ENCODE measurements around the gene CLIC5.

CLIC5 gene

DNA sequence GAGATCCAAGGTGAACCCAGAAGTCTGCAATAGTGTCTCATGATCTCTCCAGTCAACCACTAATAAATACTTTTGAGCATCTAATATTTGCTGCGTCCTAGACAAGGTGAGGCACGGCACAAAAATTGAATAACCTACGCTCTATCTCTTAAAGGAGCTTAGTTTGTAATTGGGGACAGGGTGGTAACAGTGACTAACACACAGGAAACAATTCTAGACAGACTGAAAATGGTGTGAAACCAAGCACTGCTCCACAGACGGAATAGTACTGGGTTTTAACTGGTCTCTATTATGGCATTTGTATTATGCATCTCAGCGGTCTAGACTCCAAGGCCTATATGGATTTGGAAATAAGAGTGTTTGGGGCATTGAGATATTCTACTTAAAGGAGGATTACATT is 120.1 kb downstream of the CLIC5 start:
- no peak for DNase-seq (ENCODE audit: low read depth in 2 of 2)

DNA sequence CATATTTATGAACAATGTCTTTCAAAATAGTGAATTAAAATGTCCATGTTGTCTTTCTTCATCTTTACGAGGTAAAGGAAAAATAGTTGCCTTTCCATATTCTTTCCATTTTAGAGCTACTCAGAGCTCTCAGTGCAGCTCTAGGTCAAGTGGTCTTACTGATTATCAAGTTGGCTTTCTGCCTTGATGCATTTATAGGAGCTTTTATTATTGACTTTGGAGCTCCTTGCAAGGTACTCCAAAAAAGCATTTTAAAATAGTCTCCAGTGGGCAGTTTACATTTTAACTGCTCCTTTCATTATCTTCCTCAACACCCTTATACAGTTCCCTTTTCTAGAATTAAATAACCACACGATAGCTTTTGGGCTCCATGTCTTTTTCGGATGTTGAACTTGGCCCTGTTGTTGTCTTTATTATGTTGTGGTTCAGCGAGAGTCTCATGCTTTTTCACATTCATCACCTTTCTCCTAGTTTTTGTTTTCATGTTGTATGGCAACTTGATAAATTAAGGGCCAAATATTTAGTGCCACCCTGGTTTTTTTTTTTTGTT is 122.9 kb downstream of the CLIC5 start:
- DNase-seq (ENCODE audit: low read depth in 2 of 2) = no peak

GRCh38 chr6:45892196-45892595 is 123.5 kb downstream of the CLIC5 start:
- DNase-seq (ENCODE audit: low read depth in 2 of 2) = no peak

DNA sequence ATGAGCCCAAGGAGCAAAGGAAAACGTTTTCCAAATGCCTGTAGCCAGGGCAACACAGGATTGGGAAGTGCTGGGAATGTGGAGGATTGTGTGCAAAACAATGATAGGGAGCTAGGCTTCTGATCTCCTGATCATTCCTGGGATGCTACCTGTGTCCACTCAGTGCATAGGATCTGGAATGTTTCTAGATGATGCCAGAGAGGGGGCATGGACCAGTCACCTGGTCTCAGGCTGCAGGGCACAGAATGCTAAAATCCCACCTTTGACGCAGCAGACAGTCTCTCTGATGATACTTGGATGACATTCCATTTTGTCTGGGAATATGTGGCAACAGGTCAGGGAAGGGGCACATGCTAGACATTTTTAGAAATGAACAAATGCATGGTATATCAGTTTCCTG is 128.9 kb downstream of the CLIC5 start:
- DNase-seq (ENCODE audit: low read depth in 2 of 2) = no peak

DNA sequence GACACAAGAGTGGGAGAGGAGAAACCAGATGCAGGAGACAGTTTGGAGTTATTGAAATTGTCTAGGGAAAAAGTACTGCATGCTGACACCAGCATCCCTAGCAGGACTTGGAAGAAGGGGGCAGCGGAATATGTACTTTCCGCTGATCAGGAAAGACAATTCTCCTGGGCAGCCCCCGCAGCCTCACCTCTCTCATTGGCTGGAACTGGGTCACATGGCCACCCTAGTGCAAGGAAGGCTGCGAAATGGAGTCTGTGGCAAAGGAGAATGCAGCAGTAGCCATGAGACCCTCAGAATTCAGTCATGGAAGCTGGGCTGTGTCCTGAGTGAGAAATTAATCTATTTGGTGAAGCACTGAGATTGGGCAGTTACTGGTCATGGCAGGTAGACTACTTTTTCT is 131.3 kb downstream of the CLIC5 start:
- DNase-seq (ENCODE audit: low read depth in 2 of 2) = no peak

DNA sequence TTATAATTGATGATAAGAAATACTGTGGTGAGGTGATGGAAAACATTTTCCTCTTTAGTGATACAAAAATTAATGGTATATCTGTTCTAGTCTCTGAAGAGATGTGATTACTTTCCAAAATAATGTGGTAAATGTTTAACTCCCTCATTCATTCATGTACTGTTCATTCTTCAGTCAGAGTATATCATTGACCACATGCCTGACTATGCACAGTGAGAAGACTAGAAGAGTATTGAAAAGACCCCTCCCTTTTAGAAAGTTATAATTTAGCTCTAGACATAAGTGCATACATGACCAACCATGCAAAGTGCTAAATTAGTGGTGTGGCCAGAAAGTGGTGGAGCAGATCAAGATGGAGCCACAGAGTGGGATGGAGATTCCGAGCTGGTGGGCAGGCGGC is 133.0 kb downstream of the CLIC5 start:
- no peak for DNase-seq (ENCODE audit: low read depth in 2 of 2)

DNA sequence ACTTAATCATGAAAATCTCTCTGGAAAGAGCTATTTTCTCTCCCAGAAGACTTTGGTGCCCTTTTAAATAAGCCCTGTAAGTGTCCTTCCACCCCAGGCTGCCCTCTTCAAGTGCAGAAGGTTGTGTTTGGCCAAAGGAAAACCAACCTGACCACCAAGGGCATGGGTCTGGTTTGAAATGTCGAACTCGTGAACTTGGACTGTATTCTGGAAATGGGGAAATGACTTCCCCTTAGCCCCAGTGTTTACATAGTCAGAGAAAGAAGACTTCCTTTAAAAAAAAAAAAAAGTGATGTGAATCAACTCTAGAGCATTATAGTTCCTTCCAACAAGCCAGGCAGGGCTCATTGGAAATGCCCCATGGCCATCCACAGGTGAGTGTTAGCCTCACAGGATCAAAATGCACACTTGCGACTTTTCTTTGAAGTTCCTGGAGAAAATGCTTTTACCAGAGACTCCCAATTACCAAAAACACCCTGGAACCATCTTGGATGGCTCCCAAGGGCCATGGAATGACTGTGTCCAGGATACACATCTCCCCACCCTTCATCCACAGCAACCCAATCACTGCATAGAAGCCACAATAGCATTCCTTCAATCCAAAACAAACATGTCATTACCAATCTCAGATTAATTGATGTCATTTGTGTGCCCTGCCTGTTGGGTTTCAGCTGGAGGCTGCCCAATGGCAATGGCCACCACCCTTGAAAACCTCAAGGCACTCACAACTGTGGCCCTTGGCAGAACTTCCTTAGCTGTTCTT is 133.8 kb downstream of the CLIC5 start:
- DNase-seq (ENCODE audit: low read depth in 2 of 2) = no peak

- DNase-seq (ENCODE audit: low read depth in 2 of 2) = no peak
These were observed 135.0 kb downstream of the CLIC5 start for GRCh38 chr6:45880676-45881075.

GRCh38 chr6:45880159-45880558 is 135.5 kb downstream of the CLIC5 start:
- DNase-seq (ENCODE audit: low read depth in 2 of 2) = no peak

DNA sequence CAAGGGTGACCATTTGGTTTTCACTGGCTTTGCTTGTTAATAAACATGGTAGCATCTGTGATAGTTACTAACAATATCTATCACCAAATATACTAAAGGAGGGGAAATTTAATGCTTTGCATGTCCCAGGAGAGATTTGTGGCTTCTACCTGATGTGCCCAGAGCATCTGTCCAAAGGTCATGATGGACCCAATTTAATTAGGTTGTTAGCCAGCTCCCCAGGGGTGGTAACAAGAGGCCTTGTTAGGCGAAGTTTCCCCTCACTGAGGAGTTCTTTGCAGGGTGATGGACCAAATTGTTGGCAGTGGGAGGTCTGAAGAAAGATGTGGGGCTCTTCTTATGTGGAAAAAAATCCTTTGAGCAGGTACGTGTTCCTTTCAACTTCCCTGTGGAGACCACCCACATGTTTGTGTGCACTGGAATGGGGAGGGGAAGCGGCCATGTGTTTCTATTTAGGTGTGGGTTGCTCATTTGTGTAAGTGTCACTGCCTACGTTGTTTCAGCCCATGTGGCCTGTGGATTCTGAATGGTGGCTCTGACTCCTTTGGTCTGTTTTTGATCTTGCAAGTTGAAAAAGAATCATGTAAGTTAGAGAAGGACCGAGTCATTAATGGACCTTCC is 137.6 kb downstream of the CLIC5 start:
- no peak for DNase-seq (ENCODE audit: low read depth in 2 of 2)

GRCh38 chr6:45872827-45873365 is 142.8 kb downstream of the CLIC5 start:
- no peak for DNase-seq (ENCODE audit: low read depth in 2 of 2)

DNA sequence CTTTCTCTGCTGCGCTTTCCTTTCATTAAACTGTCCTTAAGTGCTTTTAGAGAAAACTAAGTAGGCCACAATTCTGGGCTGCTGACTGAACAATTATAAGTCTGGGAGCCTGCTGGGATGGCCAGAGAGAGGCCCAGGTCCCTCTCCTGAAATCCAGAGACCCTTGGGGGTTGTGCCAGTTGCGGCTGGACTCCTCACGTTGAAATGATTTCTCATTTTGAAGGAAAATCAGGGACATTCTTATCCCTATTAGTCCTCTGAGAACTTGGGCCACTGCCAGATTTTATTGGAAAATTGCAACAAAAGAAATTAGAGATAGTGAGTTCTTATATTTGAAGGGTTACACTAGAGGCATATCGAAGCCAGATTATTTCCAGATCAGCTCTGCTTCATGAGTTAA is 145.1 kb downstream of the CLIC5 start:
- no peak for DNase-seq (ENCODE audit: low read depth in 2 of 2)

DNA sequence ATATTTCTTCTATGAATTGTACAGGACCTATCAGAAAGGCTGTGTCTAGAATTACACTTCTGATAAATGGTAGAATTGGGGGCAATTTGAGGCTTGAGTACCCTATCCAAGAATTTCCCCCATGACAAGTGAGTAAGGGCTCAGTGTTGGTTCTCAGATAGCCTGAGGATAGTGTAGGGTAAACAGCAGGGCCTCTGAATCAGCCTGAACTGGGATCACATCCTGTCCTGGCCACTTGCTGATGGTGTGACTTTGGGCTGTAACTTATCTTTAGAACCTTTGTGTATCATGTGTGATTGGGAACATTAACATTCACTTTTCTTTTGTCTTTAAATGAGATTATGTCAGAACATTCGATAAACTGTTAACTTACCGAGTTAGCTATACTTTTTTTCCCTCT is 151.0 kb downstream of the CLIC5 start:
- DNase-seq (ENCODE audit: low read depth in 2 of 2) = no peak

DNA sequence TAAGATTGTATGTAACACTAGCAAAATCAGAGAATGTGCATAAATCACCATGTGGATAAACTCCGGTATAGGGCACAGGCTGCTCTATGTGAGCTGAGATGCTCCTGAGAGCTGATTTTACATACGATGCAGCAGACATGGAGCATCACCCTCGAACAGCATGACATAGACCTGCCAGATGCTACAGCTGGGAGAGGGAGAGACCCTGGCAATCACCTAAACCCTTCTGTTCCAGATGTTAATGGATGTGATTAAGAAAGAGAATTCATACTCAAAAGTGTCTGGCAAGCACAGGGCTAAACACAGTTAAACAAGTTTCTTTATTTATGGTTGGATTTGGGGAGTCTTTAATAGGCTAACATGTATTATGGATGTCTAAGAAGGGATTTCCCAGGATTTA is 157.0 kb downstream of the CLIC5 start:
- no peak for DNase-seq (ENCODE audit: low read depth in 2 of 2)

GRCh38 chr6:45857827-45858226 is 157.8 kb downstream of the CLIC5 start:
- DNase-seq (ENCODE audit: low read depth in 2 of 2) = no peak

- no peak for DNase-seq (ENCODE audit: low read depth in 2 of 2)
These were observed 159.8 kb downstream of the CLIC5 start for GRCh38 chr6:45855642-45856394.

- no peak for DNase-seq (ENCODE audit: low read depth in 2 of 2)
These were observed 161.4 kb downstream of the CLIC5 start for GRCh38 chr6:45854149-45854742.

GRCh38 chr6:45851034-45851400 is 164.6 kb downstream of the CLIC5 start:
- no peak for DNase-seq (ENCODE audit: low read depth in 2 of 2)

DNA sequence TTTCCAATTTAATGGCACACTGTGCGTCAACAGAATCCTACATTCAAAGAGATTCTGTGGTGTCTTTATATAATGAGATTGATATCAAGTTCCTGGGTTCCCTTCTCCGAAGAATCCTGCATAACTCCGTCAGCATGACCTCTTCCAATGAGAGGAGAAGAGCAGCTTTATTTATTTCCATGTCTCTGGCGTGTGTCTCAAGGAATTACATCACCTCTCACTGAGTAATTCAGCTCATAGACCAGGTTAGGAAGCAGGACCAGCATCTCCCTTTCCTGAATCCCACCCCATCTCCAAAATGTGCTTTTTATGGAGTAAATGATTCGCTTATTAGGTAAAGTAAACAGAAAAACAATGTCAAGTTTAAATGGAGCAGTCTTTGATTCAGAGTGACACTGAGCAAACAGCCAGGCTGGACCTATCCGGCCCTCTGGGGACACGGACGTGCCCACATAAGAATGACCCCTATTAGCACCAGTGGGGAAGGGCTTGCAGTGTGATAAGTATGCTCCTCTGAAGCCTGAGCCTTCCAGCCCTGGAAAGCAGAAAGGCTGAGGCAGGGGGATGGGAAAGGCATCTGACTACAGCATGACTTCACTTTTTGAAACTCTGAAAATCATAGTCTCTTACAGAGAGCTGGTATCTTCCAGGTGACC is 165.2 kb downstream of the CLIC5 start:
- DNase-seq (ENCODE audit: low read depth in 2 of 2) = no peak

GRCh38 chr6:45845567-45845966 is 170.1 kb downstream of the CLIC5 start:
- no peak for DNase-seq (ENCODE audit: low read depth in 2 of 2)

DNA sequence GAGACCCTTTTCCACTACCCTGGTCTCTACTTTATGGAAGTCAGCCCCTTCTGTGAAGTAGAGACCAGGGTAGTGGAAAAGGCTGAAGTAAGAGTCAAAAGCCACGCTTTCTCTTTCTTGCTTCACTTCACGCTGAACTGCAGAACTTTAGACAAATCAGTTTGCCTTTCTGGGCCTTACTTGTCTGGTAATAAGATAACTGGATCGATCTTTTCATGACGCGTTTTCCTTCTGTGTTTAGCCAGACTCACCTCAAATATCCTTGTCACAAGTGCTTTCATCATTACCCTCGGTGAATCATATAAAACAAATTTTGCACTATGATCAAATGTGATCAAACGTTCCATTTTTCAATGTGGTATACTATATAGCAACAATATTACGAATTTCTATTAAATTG is 170.7 kb downstream of the CLIC5 start:
- DNase-seq (ENCODE audit: low read depth in 2 of 2) = no peak

Data from stimulated activated CD4-positive, alpha-beta T cell treated with anti-CD3 and anti-CD28 coated beads, Interleukin-1b, Interleukin-23, amount 100 ng/mL, for 4 hours (primary cell).